NCI-H2029 treated with DMSO at 0.1 percent for 48 hours (cell line): ENCODE measurements around the gene SERINC5.
"Not testable (repeated sequence)": the region's sequence is repeated elsewhere in the genome, so short reads cannot be mapped to it uniquely, and the experiment has no call there.

ENCODE experiments used
- DNase-seq: peaks from one replicate; lab custom pipeline; 2025; lab: John Stamatoyannopoulos, UW

Gene SERINC5

DNA sequence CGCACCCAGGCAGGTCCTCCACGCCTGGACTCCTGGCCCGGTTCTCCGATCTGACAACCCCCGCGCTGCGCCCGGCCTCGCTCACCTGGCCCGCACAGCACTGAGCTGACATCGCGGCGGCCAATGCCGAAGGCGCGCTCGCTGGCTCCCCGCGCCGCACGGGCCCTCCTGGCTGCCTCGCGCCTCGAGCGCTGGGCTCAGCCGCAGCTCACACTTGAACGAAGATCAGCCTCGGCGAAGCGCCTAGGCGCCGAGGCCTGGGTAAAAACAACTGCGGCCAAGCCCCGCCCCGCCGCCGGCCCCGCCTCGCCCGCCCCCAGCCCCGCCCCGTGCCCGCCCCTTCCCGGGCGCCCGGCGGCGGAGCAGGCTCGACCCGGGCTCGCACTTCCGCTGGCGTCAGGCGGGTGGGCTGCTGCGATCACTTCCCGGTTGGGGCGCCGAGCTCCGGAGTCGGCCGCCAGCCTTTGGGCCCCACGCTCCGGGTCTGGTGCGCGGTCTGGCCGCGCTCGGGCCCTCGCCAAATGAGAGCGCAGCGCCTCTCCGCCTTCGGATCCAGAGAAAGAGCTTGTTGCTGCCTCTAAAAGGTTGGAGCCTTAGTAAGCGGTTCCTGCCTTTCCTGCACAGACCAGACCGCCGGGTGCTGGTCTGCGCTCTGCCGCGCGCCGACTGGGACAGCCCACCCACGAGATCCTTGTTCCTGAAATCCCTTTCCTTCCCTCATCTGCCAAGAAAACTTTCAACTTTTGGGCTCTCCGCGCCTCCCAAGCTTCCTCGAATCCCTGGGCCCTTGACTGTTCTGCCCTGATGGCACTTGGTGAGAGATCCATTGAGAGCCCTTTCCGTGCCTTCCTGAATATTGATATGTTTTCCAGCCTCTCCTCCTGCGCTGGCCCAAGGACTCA lies at the start of gene SERINC5:
SERINC5 (minus strand) TSS at position 238 of the 902 bp plus-strand sequence; CDS start at position 112, 126 bp downstream.
- no peak for DNase-seq

- DNase-seq: no peak
Observed at GRCh38 chr5:80302636-80303035, 46.8 kb upstream of the SERINC5 start.

- not testable (repeated sequence) for DNase-seq
Observed at GRCh38 chr5:80301342-80301741, 45.5 kb upstream of the SERINC5 start.

GRCh38 chr5:80300796-80301195 lies 44.9 kb upstream of the SERINC5 start:
- DNase-seq: not testable (repeated sequence)

GRCh38 chr5:80300125-80300524 lies 44.3 kb upstream of the SERINC5 start:
- no peak for DNase-seq

- no peak for DNase-seq
Observed at GRCh38 chr5:80299601-80300000, 43.8 kb upstream of the SERINC5 start.

- DNase-seq: no peak
Observed at GRCh38 chr5:80296121-80296520, 40.3 kb upstream of the SERINC5 start.

- no peak for DNase-seq
Observed at GRCh38 chr5:80291761-80292160, 35.9 kb upstream of the SERINC5 start.

DNA sequence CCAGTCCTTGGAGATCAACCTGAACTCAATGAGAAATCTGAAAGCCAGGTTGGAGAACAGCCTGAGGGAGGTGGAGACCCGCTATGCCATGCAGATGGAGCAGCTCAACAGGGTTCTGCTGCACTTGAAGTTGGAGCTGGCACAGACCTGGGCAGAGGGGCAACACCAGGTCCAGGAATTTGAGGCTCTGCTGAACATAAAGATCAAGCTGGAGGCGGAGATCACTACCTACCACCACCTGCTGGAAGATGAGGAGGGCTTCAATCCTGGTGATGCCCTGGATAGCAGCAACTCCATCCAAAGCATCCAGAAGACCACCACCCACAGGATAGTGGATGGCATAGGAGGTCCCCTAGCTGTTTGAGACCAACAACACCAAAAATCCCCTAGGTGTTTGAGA lies 33.5 kb upstream of the SERINC5 start:
- no peak for DNase-seq

- no peak for DNase-seq
Observed at GRCh38 chr5:80288177-80288576, 32.3 kb upstream of the SERINC5 start.

GRCh38 chr5:80284720-80285119 lies 28.9 kb upstream of the SERINC5 start:
- no peak for DNase-seq

- DNase-seq: no peak
Observed at GRCh38 chr5:80283360-80283759, 27.5 kb upstream of the SERINC5 start.

DNA sequence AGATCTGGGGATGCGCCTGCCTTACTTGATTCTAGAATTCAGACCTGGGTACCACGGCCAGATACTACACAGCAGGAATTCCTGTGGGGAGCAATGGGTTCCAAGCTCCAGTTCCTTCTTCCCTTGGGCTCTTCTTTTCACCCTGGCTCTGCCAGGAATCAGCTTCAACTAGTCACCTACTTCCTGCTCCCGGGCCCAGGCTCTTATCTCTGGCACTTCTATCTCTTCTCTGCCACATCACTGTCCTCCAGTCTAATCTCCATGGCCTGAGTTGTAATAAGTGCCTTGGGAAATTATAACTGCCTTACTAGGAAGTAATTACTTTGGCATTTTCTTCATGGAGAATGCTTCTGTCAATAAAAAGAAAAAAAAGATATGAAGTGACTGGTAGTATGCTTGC lies 26.2 kb upstream of the SERINC5 start:
- DNase-seq: no peak

GRCh38 chr5:80277191-80277590 lies 21.3 kb upstream of the SERINC5 start:
- no peak for DNase-seq

- DNase-seq: no peak
Observed at GRCh38 chr5:80276186-80276585, 20.3 kb upstream of the SERINC5 start.

DNA sequence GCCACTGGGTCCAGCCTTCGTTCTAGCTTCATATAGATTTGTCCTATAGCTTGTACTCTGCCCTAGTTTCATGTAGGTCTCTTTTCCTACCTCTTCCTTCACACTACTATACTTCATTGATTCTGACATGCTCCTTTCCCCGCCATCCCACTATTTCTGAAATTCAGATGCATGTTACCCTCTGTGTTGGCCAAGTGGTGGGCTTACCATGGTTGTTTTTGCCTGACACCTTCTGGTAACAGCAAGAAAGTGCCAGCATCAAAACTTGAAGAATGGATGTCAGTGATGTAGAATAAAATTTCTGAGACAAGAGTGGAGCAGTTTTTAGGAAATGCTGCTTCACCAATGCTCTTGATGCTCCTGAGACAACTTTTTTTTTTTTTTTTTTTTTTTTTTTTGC lies 19.5 kb upstream of the SERINC5 start:
- no peak for DNase-seq

DNA sequence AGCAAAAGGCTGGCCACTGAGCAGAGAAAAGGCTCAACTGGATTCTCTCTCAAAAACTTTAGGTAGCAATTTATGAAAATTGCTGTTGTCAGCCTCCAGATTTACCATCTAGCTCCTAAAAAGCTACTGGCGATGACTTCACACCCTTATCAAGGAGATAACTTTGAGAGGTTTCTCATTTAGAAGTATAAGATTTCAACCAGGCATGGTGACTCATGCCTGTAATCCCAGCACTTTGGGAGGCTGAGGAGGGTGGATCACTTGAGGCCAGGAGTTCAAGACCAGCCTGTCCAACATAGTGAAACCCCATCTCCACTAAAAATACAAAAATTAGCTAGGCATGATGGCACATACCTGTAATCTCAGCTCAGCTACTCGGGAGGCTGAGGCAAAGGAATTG lies 14.7 kb upstream of the SERINC5 start:
- DNase-seq: not testable (repeated sequence)

DNA sequence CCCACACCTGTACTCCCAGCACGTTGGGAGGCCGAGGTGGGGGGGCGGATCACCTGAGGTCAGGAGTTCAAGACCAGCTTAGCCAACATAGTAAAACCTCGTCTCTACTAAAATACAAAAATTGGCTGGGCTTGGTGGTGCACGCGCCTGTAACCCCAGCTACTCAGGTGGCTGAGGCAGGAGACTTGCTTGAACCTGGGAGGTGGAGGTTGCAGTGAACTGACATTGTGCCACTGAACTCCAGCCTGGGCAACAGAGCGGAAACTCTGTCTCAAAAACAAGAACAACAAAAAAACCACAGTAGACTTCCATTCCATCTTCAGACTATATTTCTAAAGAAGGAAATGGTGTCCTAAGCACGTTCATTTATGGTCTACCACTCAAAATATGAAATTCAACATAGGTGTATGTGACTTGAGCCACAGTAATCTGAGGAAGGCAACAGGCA lies 14.2 kb upstream of the SERINC5 start:
- DNase-seq: no peak

GRCh38 chr5:80268916-80269315 lies 13.1 kb upstream of the SERINC5 start:
- no peak for DNase-seq

DNA sequence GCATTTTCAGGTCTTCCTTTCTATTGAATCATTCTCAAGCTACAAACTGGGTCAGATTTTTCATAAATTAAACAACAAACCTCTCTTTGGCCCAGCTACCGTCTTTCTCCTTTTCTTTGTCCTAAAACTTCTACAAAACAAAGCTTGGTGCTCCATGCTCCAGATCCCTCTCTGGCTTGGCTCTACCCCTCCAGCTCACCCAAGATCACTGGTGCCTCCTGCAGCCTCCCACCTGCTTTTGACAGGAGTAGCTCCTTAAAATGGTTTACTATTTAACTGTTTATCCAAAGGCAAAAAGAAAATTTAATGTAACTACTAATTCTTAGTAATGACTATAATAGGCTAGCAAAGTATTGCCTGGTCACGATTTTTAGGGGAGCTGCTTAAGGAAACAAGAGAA lies 10.7 kb upstream of the SERINC5 start:
- no peak for DNase-seq

DNA sequence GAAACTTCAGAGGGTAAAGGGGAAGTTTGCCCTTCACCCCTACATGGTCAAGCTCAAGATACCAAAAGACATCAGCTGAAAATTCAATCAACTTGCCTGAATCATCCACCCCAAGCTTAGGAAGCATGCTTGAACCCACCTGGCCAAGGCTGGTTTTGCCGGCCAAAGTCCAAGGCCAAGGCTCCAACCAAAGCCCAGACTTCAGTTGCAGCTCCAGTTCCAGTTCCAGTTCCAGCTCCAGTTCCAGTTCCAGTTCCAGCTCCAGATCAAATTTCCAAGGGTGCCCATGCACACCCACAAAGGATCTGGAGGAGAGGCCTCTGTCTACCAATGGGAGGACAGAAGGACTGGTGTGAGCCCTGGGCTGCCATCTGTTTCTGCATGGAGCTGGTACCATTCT lies 4.6 kb upstream of the SERINC5 start:
- DNase-seq: no peak

DNA sequence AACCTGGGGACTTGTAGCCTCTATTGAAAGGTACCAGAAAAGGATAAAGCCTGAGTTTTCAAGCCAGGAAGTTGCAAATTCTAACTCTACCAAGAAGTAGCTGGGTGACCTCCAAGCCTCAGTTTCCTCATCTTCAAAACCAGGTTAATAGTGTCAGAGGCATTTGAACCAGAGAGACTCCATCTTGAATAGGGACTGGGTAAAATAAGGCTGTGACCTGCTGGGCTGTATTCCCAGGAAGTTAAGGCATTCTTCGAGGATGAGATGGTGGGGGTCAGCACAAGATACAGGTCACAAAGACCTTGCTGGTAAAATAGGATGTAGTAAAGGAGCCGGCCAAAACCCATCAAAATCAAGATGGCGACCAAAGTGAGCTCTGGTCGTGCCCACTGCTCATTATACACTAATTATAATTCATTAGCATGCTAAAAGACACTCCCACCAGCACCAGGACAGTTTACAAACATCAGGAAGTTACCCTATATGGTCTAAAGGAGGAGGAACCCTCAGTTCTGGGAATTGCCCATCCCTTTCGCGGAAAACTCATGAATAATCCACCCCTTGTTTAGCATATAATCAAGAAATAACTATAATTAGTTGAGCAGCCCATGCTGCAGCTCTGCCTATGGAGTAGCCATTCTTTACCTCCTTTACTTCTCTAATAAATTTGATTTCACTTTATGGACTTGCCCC lies 3.8 kb upstream of the SERINC5 start:
- DNase-seq: no peak

- DNase-seq: no peak
Observed at GRCh38 chr5:80255431-80255810, 427 bp downstream of the SERINC5 start.
